GM12875 (cell line): Measurements from ENCODE around the gene CEP97.
A peak's percentile ranks its signal among the peaks of the same experiment; 100 is the strongest.

Experiments
- H3K4me3 ChIP-seq: one replicate; pipeline ENCODE4 v1.5.1; 2011; ENCODE audit warnings: low read depth, low read length, control low read depth
- CTCF ChIP-seq: IDR thresholded peaks from 2 replicates; pipeline ENCODE4 v1.5.1; 2011; ENCODE audit warnings: low read depth, mild to moderate bottlenecking, control low read depth, inconsistent platforms, low read length, moderate library complexity, borderline replicate concordance; ENCODE audit not compliant: insufficient read depth

The CEP97 gene

GRCh38 chr3:101803939-101804338 is 79.5 kb downstream of the CEP97 start:
- H3K4me3 ChIP-seq: no peak overlapping the region
- no peak for TF ChIP-seq CTCF

- H3K4me3 ChIP-seq: no peak overlapping the region
- TF ChIP-seq CTCF: no peak
Observed at GRCh38 chr3:101806491-101806890, 82.1 kb downstream of the CEP97 start.

DNA sequence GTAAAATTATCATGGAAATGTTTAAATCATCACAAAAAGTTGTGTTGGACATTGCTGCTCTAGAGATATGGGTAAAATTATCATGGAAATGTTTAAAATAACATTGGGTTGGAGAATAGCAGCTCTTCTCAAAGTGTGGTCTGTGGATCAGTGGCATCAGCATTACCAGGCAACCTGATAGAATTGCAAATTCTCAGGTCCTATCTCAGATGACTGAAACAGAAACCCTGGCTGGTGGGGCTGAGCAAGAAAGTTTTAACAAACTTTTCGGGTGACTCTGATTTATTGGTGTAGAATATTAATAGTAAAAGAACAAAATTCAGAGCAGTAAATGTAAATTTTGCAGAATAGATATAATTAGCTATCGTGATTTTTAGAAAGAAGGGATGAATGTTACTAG is 83.5 kb downstream of the CEP97 start:
- TF ChIP-seq CTCF: no peak
- no peak overlapping the region for H3K4me3 ChIP-seq

DNA sequence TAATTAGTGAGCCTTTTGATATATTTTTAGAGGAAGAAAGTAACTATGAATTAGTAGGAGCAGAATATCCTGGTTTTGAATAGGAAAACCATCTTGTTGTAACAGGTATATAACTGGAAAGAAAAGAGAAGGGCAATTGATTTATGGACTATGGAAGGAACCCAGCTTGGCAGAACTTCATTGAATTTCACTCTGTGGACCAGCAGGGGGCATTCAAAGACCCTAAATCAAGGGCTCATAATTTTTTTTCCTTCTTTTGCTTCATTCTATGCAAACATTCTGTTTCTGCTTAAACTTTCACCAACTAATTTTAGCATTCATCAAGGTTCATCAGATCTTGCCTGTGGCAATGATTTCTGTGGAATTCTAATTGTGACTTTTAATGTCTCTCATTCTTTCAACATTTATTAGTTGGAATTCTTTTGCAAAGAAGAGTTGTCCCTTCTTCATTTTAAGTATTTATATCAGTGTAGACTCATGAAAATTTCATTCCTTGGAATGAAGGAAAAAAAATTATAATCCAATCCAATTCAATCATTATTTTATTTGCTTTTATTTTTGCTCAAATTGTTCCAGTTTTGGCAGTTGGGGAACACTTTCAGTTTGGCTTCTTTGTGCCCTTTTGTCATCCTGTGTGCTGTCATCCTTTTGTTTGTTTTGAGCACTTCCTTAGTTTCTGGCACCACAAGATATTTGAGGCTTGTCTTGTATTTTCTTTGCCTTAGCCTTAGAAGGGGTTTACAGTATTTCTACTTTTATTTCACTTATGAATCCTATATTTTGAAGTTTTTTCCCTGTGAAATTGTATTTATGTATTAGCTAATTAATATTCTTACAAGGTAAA is 85.0 kb downstream of the CEP97 start:
- TF ChIP-seq CTCF: peak; percentile 49; the same call in 1 of the 2 replicates
- no peak overlapping the region for H3K4me3 ChIP-seq

- H3K4me3 ChIP-seq: no peak overlapping the region
- TF ChIP-seq CTCF: no peak
Observed at GRCh38 chr3:101810022-101810418, 85.6 kb downstream of the CEP97 start.

DNA sequence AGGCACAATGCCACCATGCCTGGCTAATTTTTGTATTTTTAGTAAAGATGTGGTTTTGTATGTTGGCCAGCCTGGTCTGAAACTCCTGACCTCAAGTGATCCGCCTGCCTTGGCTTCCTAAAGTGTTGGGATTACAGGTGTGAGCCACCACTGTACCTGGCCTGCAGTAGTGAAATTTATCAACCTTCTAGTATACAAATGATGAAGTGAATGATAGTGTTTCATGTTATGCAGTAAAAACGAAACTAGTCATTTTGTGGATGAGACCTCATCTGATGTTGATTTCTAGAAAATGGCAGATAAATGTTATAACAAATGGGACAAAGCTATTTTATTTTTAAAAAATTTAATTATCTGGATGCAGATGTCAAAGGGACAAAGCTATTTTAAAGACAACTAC is 87.5 kb downstream of the CEP97 start:
- TF ChIP-seq CTCF: no peak
- no peak overlapping the region for H3K4me3 ChIP-seq

DNA sequence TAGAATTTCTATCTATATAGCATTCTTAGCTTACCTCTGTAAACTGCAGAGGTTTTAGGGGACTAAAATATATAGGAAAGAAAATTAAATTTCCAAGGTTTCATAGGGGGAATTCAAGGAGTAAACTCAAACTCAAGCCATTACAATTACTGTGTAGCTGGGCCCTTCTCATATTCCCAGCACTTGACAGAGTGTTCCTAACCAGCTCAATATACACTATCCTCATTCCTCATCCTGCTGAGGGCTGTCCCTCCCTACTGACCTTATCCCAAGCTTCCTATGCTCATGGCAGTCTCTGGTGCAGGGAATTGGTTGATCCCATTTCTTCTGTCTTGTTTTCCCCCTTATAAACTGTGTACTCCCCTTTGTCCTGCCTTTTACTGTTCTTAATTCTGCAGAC is 88.5 kb downstream of the CEP97 start:
- H3K4me3 ChIP-seq: no peak overlapping the region
- TF ChIP-seq CTCF: no peak
